HepG2 (cell line): ENCODE data around the gene NFYB. TPM values are rescaled to one million over a fixed set of nuclear protein-coding genes. Genes with fewer than 3 reads are reported as not detected.

Experiments
- GATAD1 ChIP-seq: IDR thresholded peaks from 2 replicates; pipeline ENCODE4 v1.6.1; 2016; ENCODE audit warnings: missing genetic modification reagents, missing compliant biosample characterization
- HCFC1 ChIP-seq: fragments of 150-350 bp; IDR thresholded peaks from 2 replicates; pipeline ENCODE4 v1.6.1; 2014; ENCODE audit warnings: low read depth, low read length
- IRF2 ChIP-seq: IDR thresholded peaks from 2 replicates; pipeline ENCODE4 v1.6.1; 2018; ENCODE audit warnings: missing genetic modification reagents, missing compliant biosample characterization
- JUN ChIP-seq: sonication (generic); formaldehyde crosslinking; IDR thresholded peaks from 2 replicates; pipeline ENCODE4 v1.4.0; 2020; ENCODE audit warnings: mild to moderate bottlenecking, missing genetic modification reagents
- POLR2G ChIP-seq: fragments of 200-400 bp; formaldehyde crosslinking; IDR thresholded peaks from 2 replicates; pipeline ENCODE4 v1.6.1; 2018; ENCODE audit warnings: mild to moderate bottlenecking, low read depth, low read length, moderate library complexity
- RXRA ChIP-seq: sonication (generic); formaldehyde crosslinking; IDR thresholded peaks from 2 replicates; pipeline ENCODE4 v1.5.1; 2020; ENCODE audit warnings: missing genetic modification reagents
- ZNF234 ChIP-seq: sonication (generic); formaldehyde crosslinking; conservative IDR thresholded peaks from 2 replicates; pipeline ENCODE4 v1.5.1; 2020; ENCODE audit warnings: mild to moderate bottlenecking, missing genetic modification reagents
- ZNF615 ChIP-seq: sonication (generic); formaldehyde crosslinking; IDR thresholded peaks from 2 replicates; pipeline ENCODE4 v1.5.0; 2020; ENCODE audit warnings: mild to moderate bottlenecking, missing genetic modification reagents, borderline replicate concordance
- polyA plus RNA-seq, 8 experiments: library from polyadenylated mRNA; depleted of rRNA in 3 of 8; stranded (reverse) in 7 of 8; unstranded in 1 of 8; fragments of >200 nt; fragmentation: Illumina TruSeq in 4 of 8; extraction: Trizol in 4 of 8; gene quantifications; 2 replicates each; pipeline versions ENCODE4 v1.2.1 to v1.2.3, GENCODE V29; 2011 to 2016; ENCODE audit warnings: low read depth in 4 of 8, missing spikeins in 1 of 8, mixed read lengths in 1 of 8; ENCODE audit not compliant: insufficient read depth in 1 of 8
- total RNA-seq, 5 experiments: library from RNA; depleted of rRNA; stranded (reverse); fragments of >200 nt; fragmentation: Illumina TruSeq; extraction: Trizol; gene quantifications; 2 replicates each; pipeline ENCODE4 v1.2.3, GENCODE V29; 2016; ENCODE audit warnings: low read depth in 1 of 5
- TF ChIP-seq, protein P1 (sequence below): sonication (generic); formaldehyde crosslinking; IDR thresholded peaks from one replicate; pipeline ENCODE4 v1.5.1; 2020; ENCODE audit warnings: mild to moderate bottlenecking, missing genetic modification reagents; ENCODE audit errors: not compliant biosample characterization
- TF ChIP-seq, protein P2 (sequence below): sonication (generic); formaldehyde crosslinking; IDR thresholded peaks from 2 replicates; pipeline ENCODE4 v1.5.1; 2020; ENCODE audit warnings: mild to moderate bottlenecking, missing genetic modification reagents, moderate library complexity
- TF ChIP-seq, protein P3 (sequence below): sonication (generic); formaldehyde crosslinking; IDR thresholded peaks from 2 replicates; pipeline ENCODE4 v1.8.1; 2023; ENCODE audit warnings: mild to moderate bottlenecking, missing genetic modification reagents
- TF ChIP-seq, protein P4 (sequence below): sonication (generic); formaldehyde crosslinking; IDR thresholded peaks from 2 replicates; pipeline ENCODE4 v1.4.0; 2020; ENCODE audit warnings: mild to moderate bottlenecking, missing genetic modification reagents

NFYB gene
- total and polyA plus RNA-seq, 2 of the 13 experiments (the other 11 are each of a cell fraction or from before 2014, with no cell fraction given): 18.7 to 36.6 TPM

DNA sequence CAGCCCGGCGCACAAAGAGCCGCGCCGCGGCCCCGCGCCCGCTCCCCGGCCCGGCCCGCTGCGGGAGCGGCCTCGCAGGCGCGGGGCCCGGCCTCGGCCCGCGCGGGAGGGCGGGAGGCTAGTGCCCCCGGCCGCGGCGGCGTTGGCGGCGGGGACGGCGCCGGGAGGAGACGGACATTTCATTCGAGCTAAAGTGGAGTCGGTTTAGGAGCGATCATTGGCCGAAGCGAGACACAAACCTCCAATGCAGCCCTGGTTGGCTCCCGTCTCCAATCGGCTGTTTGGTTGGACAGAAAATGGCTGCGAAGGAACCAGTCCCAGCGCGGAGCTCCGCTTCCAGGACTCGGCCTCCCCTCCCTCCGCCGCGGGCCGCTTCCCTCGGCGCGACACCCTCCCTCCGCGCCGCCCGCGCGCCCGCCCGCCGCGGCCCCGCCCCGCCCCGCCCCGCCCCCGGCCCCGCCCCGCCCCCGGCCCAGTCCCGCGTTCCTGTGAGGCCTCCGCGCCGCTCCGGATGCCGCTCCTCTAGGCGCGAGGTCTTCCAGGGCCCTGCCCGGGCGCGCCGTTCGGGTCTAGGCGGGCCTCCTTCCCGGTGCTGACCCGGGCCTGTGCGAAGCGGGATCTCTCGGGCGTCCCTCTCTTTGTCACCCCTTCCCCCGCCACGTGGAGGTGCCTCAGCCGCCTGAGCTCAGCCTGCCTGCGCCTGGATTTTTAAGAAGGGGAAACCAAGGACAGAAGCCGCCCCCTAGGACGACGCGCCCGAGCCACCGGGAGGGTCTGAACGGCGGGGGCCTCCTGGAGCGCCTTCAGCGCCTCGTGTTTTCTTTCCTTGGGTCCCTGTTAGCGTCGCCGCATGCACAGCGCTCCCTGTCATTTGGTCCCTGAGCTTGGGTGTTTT is at the start of gene NFYB (continued):
- TF ChIP-seq, protein P1, sequence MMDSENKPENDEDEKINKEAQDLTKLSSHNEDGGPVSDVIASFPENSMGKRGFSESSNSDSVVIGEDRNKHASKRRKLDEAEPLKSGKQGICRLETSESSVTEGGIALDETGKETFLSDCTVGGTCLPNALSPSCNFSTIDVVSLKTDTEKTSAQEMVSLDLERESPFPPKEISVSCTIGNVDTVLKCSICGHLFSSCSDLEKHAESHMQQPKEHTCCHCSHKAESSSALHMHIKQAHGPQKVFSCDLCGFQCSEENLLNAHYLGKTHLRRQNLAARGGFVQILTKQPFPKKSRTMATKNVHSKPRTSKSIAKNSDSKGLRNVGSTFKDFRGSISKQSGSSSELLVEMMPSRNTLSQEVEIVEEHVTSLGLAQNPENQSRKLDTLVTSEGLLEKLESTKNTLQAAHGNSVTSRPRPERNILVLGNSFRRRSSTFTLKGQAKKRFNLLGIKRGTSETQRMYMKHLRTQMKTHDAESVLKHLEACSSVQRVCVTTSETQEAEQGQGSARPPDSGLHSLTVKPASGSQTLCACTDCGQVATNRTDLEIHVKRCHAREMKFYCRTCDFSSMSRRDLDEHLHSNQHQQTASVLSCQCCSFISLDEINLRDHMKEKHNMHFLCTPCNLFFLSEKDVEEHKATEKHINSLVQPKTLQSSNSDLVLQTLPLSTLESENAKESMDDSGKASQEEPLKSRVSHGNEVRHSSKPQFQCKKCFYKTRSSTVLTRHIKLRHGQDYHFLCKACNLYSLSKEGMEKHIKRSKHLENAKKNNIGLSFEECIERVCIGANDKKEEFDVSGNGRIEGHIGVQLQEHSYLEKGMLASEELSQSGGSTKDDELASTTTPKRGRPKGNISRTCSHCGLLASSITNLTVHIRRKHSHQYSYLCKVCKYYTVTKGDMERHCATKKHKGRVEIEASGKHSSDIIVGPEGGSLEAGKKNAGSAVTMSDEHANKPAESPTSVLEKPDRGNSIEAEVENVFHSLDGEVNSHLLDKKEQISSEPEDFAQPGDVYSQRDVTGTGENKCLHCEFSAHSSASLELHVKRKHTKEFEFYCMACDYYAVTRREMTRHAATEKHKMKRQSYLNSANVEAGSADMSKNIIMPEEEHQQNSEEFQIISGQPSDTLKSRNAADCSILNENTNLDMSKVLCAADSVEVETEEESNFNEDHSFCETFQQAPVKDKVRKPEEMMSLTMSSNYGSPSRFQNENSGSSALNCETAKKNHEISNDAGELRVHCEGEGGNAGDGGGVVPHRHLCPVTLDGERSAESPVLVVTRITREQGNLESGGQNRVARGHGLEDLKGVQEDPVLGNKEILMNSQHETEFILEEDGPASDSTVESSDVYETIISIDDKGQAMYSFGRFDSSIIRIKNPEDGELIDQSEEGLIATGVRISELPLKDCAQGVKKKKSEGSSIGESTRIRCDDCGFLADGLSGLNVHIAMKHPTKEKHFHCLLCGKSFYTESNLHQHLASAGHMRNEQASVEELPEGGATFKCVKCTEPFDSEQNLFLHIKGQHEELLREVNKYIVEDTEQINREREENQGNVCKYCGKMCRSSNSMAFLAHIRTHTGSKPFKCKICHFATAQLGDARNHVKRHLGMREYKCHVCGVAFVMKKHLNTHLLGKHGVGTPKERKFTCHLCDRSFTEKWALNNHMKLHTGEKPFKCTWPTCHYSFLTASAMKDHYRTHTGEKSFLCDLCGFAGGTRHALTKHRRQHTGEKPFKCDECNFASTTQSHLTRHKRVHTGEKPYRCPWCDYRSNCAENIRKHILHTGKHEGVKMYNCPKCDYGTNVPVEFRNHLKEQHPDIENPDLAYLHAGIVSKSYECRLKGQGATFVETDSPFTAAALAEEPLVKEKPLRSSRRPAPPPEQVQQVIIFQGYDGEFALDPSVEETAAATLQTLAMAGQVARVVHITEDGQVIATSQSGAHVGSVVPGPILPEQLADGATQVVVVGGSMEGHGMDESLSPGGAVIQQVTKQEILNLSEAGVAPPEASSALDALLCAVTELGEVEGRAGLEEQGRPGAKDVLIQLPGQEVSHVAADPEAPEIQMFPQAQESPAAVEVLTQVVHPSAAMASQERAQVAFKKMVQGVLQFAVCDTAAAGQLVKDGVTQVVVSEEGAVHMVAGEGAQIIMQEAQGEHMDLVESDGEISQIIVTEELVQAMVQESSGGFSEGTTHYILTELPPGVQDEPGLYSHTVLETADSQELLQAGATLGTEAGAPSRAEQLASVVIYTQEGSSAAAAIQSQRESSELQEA (CRISPR knock-in tag): no peak
- TF ChIP-seq, protein P2, sequence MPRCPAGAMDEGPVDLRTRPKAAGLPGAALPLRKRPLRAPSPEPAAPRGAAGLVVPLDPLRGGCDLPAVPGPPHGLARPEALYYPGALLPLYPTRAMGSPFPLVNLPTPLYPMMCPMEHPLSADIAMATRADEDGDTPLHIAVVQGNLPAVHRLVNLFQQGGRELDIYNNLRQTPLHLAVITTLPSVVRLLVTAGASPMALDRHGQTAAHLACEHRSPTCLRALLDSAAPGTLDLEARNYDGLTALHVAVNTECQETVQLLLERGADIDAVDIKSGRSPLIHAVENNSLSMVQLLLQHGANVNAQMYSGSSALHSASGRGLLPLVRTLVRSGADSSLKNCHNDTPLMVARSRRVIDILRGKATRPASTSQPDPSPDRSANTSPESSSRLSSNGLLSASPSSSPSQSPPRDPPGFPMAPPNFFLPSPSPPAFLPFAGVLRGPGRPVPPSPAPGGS (CRISPR knock-in tag): peak; percentile 79
- TF ChIP-seq, protein P3, sequence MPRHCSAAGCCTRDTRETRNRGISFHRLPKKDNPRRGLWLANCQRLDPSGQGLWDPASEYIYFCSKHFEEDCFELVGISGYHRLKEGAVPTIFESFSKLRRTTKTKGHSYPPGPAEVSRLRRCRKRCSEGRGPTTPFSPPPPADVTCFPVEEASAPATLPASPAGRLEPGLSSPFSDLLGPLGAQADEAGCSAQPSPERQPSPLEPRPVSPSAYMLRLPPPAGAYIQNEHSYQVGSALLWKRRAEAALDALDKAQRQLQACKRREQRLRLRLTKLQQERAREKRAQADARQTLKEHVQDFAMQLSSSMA (CRISPR knock-in tag): no peak
- TF ChIP-seq IRF2 (CRISPR knock-in tag) (peak; percentile 29; the same call in 1 of the 2 replicates), RXRA (peak; percentile 40; the same call in 1 of the 2 replicates), JUN (CRISPR knock-in tag) (no peak), GATAD1 (CRISPR knock-in tag) (peak; percentile 58; the same call in 1 of the 2 replicates), HCFC1 (no peak), POLR2G (no peak), ZNF234 (CRISPR knock-in tag) (0 out of 2 replicates have a peak, but pooled peaks have one; percentile 37), ZNF615 (CRISPR knock-in tag) (0 out of 2 replicates have a peak, but pooled peaks have one; percentile 32)
- TF ChIP-seq, protein P4, sequence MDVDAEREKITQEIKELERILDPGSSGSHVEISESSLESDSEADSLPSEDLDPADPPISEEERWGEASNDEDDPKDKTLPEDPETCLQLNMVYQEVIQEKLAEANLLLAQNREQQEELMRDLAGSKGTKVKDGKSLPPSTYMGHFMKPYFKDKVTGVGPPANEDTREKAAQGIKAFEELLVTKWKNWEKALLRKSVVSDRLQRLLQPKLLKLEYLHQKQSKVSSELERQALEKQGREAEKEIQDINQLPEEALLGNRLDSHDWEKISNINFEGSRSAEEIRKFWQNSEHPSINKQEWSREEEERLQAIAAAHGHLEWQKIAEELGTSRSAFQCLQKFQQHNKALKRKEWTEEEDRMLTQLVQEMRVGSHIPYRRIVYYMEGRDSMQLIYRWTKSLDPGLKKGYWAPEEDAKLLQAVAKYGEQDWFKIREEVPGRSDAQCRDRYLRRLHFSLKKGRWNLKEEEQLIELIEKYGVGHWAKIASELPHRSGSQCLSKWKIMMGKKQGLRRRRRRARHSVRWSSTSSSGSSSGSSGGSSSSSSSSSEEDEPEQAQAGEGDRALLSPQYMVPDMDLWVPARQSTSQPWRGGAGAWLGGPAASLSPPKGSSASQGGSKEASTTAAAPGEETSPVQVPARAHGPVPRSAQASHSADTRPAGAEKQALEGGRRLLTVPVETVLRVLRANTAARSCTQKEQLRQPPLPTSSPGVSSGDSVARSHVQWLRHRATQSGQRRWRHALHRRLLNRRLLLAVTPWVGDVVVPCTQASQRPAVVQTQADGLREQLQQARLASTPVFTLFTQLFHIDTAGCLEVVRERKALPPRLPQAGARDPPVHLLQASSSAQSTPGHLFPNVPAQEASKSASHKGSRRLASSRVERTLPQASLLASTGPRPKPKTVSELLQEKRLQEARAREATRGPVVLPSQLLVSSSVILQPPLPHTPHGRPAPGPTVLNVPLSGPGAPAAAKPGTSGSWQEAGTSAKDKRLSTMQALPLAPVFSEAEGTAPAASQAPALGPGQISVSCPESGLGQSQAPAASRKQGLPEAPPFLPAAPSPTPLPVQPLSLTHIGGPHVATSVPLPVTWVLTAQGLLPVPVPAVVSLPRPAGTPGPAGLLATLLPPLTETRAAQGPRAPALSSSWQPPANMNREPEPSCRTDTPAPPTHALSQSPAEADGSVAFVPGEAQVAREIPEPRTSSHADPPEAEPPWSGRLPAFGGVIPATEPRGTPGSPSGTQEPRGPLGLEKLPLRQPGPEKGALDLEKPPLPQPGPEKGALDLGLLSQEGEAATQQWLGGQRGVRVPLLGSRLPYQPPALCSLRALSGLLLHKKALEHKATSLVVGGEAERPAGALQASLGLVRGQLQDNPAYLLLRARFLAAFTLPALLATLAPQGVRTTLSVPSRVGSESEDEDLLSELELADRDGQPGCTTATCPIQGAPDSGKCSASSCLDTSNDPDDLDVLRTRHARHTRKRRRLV (CRISPR knock-in tag): no peak
